Ammon's horn (tissue), 1 donor: ENCODE measurements around the gene GINS3.

Experiments
- DNase-seq: peaks from one replicate; pipeline ENCODE4 v3.0.0-alpha.2; 2016; ENCODE audit warnings: low spot score

Gene GINS3

DNA sequence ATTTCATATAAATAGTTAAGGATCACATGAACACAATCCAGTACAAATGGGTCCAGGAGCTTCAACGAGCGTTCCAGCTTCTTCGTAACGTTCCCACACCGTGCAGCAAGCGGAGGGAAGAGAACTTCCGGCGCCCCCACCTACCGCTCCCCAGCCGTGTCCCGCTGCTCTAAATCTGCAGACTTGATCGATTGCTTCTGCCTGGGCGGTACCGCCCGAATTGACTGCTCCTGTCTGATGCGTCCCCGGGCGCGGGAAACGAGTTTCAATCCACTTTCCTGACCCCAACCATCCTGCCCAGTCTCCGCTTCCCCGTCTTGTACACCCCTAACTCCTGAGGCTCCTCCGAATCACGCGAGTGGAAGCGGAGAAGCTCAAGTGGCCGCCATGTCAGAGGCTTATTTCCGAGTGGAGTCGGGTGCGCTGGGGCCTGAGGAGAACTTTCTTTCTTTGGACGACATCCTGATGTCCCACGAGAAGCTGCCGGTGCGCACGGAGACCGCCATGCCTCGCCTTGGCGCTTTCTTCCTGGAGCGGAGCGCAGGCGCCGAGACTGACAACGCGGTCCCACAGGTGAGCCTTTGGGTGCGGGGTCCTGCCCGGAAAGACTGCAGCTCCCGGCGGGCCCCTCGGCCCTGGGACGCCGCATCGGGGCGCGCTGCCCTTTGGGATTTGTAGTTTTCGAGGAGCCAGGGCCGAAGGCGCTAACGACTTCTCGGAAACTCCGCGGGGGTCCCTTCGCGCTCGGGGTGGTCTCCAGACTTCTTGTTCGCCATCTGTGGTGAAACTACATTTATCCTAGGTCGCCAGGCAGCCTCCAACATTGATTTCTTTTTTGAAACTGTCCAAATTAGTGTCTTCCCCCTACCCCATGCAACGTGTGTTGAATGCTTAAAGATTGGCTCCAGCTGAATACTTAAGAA, at the start of gene GINS3:
GINS3 (plus strand) TSS at position 257 of the 923 bp plus-strand sequence; CDS start at position 388, 131 bp downstream.
- peak; percentile 90 for DNase-seq

DNA sequence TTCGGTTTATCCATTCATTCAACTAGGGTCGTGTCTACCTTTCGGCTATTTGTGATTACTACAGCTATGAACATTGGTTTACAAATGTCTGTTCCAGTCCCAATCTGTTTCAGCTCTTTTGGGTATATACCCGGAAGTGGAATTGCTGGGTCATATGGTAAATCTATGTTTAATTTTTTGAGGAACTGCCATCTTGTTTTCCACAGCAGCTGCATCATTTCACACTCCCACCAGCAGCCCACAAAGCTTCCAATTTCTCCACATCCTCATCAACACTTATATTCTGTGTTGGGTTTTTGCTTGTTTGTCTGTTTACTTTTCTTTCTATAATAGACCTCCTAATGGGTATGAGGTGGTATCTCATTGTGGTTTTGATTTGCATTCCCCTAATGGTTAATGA, 48.7 kb upstream of the GINS3 start:
- DNase-seq = no peak

DNA sequence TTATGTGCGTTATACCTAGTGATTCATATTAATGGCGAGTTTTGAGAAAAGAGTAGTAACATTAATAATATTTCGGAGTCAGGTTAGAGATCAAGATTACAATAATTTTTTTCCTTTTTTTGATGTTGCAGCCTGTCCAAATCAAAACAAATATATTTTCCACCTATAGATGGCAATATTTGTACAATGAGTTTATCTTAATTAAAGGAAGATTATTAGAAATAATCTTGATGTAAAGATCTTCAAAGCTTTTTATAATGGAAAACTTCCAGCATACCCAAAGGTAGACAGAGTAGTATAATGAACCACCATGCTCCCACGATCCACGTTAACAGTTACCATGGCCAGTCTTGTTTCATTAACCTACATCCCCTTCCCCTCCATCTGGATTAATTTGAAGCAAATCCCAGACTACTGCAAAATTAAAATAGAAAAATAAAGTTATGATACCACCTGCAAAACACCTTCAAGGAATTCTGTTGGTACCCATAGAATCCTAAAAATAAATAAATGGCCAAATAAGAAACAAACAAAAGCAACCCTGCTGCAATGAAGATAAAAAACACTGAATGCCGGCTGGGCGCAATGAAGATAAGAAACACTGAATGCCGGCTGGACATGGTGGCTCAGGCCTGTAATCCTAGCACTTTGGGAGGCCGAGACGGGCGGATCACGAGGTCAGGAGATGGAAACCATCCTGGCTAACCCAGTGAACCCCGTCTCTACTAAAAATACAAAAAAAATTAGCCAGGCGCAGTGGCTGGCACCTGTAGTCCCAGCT, 46.5 kb upstream of the GINS3 start:
- no peak for DNase-seq

DNA sequence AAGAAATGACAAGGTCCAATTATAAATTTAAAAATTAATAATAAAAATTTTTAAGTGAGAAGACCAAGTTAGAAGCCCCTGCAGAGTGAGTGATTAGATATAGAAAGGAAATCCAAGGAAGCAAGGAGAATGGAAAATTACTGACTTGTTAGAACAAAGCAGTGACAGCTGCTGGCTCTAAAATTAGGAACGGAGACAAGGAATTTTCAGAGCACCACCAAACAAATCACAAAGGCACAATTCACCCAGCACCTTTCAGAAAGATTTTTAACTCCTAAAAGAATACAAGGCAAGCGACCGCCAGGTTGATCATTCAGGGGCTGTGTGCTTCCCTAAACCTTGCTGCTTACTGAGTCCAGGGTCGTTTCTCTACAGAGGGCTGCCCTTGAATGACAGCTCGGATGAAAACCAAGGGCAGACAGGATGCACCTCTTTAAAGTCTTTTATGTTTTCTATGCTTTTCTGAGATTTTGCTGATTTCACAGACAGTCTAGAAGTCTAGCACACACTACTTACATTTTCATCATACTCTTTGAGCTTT, 45.4 kb upstream of the GINS3 start:
- peak; percentile 40 for DNase-seq

DNA sequence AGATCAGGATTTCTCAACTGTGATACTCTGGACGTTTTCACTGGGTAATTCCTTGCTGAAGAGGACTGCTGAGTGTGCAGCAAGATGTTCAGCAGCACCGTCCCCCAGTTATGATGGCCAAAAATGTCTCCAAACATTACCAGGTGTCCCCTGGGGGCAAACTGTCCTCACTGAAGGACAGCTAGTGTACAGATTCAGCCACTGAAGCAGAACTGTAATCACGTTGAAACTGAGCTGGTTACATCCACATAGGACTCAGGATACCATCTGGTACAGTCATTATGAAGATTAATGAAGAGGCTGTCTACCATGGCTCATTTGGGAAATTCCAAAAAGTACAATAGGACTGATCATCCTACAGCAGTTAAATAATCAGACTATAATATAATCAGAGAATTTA, 43.3 kb upstream of the GINS3 start:
- DNase-seq = no peak

DNA sequence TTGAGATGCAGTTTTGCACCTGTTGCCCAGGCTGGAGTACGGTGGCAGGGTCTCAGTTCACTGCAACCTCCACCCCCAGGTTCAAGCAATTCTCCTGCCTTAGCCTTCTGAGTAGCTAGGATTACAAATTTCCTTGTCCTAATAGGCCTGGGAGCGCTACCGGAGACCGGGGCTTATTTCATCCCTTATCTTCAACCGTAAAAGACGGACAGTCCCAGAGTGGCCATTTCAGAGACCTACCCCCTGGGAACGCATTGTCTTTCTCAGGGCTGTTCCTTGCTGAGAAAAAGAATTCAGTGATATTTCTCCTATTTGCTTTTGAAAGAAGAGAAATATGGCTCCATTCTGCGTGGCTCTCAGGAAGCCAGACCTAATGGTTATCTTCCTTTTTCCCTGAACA, 39.6 kb upstream of the GINS3 start:
- DNase-seq = no peak

DNA sequence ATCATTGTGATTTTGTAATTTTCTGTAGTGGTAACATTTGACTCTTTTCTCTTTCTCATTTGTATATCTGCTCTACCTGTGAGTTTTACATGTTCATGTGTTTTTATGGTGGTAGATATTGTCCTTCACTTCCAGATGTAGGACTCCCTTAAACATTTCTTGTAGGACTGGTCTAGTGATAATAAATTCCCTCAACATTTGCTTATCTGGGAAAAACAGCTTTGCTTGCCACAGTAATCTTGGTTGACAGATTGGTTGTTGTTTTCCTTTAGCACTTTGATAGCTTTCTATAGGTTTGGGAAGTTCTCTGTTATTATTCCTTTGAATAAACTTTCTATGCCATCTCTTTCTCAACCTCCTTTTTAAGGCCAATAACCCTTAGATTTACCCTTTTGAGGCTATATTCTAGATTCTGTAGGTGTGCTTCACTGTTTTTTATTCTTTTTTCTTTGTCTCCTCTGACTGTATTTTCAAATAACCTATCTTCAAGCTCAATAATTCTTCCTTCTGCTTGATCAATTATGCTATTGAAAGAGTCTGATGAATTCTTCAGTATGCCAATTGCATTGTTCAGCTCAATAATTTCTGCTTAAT, 32.1 kb upstream of the GINS3 start:
- DNase-seq = no peak

DNA sequence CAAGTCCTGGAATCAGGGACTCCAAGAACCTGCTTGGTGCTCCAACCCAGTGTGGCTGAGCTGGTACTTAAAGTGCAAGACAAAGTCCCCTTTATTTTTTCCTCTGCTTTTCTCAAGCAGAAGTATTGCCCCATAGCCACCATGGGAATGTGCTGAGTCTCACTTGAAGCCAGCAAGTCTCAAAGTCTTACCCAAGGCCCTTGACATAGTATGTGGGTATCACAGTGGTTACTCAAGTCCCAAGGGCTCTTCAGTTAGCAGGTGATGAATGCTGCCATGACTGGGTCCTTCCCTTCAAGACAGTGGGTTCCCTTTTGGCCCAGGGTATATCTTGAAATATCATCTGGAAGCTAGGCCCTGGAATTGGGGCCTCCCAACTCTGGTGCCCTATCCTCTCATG, 30.5 kb upstream of the GINS3 start:
- DNase-seq = no peak

DNA sequence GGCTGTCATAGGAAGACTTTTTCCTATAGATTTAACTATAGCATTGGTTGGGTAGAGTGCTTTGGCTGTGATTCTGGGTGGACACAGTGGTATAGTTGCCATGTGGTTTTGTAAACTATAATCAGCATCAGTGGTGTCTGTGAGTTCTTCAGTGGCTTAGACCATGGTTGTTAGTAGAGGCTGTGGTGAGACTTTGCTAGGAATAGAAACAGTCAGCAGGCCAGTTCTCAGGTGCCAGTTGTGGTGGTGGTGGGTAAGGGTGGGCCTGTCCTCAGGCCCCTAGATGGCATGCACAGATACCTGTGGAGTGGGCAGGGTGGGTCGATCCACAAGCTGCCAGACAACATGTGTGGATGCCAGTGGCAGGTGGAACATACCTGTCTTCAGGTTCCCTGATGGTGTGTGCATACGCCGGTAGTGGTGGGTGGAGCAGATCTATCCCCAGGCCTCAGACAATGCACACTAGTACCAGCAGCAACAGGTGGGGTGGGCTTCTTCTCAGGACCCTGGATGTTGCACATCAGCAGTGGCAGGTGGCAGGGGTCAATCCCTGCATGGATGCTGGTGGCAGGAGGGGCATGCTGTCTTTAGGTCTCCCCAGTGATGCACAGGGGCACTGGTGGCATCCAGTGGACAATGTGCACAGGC, 28.4 kb upstream of the GINS3 start:
- DNase-seq = no peak

DNA sequence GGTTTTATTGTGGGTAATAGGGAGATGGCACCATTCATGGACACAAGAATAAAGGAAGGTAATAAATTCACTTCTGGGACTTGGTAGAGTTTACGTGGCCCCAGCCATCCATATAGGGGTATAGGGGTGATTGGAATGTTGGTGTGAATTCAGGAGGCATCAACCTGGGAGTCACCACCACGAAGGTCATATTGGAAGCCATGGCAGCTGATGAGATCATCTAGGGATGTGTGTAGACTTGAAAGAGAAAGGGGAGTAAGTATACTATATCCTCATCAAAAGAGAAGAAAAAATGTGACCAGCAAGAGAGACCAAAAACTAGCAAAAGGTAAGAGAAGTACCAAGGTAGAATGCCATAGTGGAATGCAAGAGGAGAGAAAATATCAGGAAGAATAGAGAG, 26.6 kb upstream of the GINS3 start:
- DNase-seq = no peak

DNA sequence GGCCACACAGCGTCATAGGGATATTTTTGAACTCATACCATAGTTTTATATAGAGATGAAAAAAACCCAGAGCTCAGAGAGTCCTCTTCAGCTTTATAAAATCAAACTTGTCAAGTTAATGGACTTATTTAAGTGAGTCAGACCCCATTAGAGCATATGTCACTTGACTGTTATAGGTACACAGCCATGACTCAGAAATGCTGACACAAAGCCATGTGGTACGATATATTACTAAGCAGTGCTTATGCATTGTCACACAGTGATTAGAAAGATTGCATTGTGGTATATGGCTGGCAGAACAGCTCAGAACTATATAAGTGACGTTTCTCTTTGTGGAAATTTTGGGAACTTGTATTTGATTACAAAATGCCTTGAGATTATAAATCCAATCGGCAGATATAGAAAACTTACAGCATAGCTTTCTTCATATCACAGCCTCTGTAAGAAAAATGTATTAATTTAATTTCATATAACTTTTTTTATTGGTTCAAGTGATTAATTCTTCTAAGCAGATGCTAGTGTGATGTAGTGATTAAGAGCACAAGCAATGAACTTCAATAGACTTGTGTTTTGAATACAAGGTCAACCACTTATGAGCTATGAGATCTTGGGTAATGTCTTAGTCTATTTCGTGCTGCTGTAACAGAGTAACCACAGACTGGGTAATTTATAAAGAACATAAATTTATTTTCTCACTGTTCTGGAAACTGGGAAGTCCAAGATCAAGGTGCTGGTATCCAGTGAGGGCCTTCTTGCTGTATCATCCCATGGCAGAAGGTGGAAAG, 25.8 kb upstream of the GINS3 start:
- DNase-seq = no peak

DNA sequence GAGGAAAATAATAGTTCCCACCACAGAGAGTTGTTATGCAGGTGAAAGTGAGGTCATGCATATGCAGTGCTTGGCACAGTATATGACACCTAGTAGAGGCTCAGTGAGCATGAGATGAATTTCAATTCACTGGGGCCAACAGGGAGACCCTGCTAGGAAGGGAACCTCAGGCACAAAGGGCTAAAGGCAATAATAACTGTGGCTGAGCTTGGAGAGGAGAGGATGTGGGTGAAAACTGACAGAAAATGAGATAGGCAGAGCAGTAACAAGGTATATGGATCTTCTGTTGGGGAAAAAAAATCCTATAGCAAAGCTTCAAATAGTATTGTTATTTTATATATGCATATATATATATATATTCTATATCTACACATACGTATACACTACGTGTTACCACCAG, 25.0 kb upstream of the GINS3 start:
- no peak for DNase-seq

DNA sequence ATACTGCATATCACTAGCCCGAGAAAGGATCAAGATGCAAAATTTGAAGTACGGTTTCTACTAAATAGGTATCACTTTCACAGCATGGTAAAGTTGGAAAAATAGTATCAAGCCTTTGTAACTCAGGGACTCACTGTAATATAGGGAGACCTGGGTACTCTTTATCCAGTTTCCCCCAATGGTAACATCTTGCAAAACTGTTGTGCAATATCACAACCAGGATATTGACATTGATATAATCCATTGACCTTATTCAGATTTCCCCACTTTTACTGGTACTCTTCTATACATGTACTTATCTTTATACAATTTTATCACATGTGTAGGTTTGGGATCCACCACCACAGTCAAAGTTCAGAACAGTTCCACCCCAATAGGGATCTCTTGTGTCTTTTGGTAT, 20.4 kb upstream of the GINS3 start:
- DNase-seq = no peak

DNA sequence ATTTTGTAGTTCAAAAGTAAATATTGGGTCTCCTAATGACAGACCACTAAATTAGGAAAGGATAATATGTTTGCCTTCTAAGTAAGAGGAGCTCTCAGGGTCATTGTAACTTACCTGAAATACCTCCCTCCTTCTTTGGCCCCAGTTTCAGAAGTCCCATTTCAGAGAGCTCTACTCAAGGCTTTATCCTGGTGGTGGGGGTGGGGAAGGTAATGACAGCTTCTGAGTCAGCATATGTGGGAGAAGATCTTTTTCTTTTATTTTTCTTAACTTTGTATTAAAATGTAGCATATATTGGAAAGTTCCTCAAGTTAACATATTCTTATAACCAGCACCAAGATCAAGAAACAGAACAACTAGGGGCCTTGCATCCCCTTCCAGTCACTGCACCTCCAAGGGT, 16.9 kb upstream of the GINS3 start:
- DNase-seq = no peak

DNA sequence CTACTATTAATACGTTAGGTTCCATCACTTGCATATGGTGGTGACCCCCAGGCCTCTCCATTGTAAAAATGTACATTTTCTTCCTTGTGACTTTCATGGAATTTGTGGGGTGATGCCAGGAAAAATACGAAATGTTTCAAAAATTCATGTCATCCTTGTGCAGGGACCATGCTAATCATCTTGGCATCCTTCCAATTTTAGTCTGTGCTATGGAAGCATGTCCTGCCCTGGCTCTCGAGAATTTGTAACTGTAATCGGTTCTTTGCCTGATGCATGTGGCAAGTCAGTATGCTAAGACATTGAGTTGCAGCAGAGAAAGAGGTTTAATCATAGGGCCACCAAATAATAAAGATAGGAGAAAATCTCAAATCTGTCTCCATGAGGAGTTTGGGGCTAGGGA, 14.3 kb upstream of the GINS3 start:
- no peak for DNase-seq

DNA sequence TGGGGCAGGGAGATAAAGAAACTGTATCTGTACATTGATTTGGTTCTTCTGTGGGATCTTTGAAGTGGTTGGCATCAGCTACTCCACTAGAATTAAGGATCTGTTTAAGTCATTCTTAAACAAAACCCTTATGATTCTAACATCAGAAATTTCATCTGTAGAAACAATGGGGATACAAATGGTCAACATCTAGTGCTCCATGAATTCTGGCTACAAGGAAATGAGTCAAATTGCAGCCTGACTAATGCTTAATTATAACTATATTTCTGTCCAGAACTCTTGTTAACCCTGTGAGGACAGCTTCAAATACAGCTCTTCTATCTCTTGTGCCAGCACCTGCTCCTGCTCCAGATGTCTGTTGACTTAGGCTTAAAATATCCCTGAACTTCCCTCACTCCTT, 13.9 kb upstream of the GINS3 start:
- no peak for DNase-seq

DNA sequence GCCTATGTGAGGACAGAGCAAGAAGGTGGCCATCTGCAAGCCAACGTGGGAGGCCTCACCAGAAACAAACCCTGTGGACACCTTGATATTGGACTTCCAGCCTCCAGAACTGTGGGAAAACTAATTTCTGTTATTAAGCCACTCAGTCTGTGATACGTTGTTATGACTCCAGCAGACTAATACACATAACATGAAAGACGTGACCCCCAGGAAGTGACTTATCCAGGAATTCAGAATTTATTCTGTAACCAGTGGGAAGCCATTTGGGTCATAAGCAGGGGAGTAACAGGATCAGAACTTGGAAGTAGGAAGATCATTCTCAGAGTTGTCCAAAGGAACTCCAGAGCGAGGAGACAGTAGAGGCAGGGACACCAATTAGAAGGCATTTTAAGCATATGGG, 12.5 kb upstream of the GINS3 start:
- DNase-seq = no peak

DNA sequence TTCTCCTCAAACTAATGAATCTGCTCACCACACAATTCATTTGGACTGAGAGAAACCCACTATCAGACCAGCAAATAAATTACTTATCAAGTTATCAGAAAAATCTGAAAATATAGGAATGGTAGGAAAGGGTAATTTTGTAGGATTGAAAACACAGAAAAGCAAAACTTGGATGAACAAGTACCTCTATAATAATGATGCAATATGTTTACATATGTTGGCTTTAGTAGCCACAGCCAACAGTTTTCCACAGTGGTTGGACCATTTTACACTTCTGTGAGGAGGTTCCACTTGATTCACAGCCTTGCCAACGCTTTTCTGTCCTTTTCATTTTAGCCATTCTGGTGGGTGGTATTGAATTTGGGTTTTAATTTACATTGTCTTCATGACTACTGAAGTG, 10.6 kb upstream of the GINS3 start:
- DNase-seq = no peak

DNA sequence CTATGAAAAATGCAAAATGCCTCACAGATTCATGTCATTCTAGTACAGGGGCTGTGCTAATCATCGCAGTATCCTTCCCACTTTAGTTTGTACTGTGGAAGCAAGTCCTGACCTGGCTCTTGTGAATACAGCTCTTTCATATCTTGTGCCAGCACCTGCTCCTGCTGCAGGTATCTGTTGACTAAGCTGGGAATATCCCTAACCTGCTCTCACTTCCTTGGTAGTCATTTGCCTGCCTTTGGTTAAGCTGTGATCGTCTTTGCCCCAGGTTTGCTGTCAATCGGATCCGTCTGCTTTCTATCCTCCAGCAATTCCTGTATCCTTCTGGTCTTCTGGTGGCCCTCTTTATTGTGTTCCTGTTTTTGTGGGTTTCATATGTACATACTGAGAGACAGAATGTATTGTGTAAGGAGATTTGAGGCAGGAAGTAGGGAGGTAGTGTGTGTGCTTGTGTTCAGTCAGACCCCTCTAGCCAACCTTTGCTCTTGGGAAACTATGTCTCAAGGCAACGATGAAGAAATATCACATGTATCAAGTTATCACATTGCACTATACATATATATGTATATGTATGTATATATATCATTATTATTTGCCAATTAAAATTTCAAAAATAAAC, 7.7 kb upstream of the GINS3 start:
- DNase-seq = no peak

DNA sequence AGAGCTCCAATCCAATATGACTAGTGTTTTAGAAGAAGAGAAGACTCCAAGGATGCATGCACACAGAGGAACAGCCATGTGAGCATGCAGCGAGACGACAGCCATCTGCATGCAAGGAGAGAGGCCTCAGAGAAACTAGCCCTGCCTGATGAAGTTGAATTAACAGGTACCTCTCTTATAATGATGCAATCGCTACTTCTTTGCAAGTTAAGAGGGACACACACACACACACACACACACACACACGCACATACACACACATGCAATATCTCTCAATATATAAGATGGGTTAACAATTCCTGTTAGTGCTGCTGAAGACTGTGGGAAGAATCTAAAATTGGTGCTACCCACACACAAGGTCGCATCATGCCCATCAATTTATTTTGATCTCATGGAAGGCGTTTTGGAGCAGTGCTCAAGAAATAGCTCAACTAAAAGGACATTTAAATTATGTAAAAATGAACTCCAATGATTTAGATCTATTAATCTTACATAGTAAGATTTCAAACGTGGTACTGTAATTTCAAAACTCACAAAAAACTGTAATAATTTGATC, 7.0 kb upstream of the GINS3 start:
- no peak for DNase-seq

DNA sequence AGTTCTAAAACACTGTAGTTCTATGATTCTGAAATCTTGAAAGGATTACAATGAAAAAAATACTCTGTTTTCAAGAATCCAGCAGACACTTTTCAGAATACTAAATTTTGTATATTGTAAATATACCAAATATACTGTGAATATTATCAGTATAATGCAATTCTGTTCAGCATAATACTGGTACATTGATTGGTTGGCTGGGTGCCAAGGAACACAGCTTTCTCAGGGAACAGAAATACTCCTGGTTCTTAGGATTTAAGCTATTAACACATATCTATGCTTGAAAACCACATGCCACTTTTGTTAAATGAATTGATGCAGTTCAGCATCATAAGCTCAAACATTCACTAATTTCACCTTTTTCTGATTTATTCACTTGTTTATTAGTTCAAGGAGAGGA, 2.5 kb upstream of the GINS3 start:
- DNase-seq = no peak
